Large intestine (tissue), 3 donors: ENCODE data around the gene PADI3. TPM values are rescaled to one million over a fixed set of nuclear protein-coding genes. Genes with fewer than 3 reads are reported as not detected.
A peak's percentile ranks its signal among the peaks of the same experiment; 100 is the strongest.
"Not testable (repeated sequence)": the region's sequence is repeated elsewhere in the genome, so short reads cannot be mapped to it uniquely, and the experiment has no call there.

Experiments used
- DNase-seq, 2 donors: peaks; one replicate each; pipeline versions ENCODE4 v3.0.0 to v3.0.0-alpha.2; 2013
- H3K27ac ChIP-seq: one replicate; pipeline ENCODE4 v1.5.1; 2013; ENCODE audit warnings: low read length
- H3K27me3 ChIP-seq: 2 replicates; pipeline ENCODE4 v1.6.1; 2013; ENCODE audit warnings: low read length; ENCODE audit not compliant: control insufficient read depth, insufficient read depth
- H3K36me3 ChIP-seq: 2 replicates; pipeline ENCODE4 v1.6.1; 2013; ENCODE audit warnings: low read length; ENCODE audit not compliant: control insufficient read depth, insufficient read depth
- H3K4me1 ChIP-seq: one replicate; pipeline ENCODE4 v1.6.1; 2013; ENCODE audit warnings: low read length; ENCODE audit not compliant: control insufficient read depth, insufficient read depth
- H3K4me3 ChIP-seq: one replicate; pipeline ENCODE4 v1.5.1; 2013; ENCODE audit warnings: low read length
- H3K9me3 ChIP-seq: one replicate; pipeline ENCODE4 v1.6.1; 2013; ENCODE audit warnings: mild to moderate bottlenecking, low read depth, low read length, moderate library complexity; ENCODE audit not compliant: control insufficient read depth
- WGBS: methylation state at CpG from one replicate; pipeline ENCODE4 v1.1.5; 2013; ENCODE audit warnings: low lambda C conversion rate; ENCODE audit not compliant: insufficient coverage; 5-methylcytosine and 5-hydroxymethylcytosine counted together
- polyA plus RNA-seq: library from polyadenylated mRNA; unstranded; fragments of 120-200 nt; gene quantifications from one replicate; pipeline ENCODE4 v1.2.1, GENCODE V29; 2013

The PADI3 gene
- polyA plus RNA-seq, 1 donor: not detected

- Histone ChIP-seq H3K27ac (no peak overlapping the region), H3K4me3 (no peak overlapping the region), H3K27me3 (peaks cover 10% of the 10 kb centered on the region), H3K9me3 (no peaks in the 10 kb centered on the region), H3K4me1 (peaks cover 4% of the 10 kb centered on the region), H3K36me3 (no peaks in the 10 kb centered on the region)
- WGBS: no CpG with 5 or more reads among the region's 1 CpG
- DNase-seq: peak; percentile 48 to 83
Measured at GRCh38 chr1:17239420-17239819, 9.5 kb upstream of the PADI3 start.

- H3K27ac ChIP-seq, H3K9me3 ChIP-seq, DNase-seq, H3K4me3 ChIP-seq, H3K27me3 ChIP-seq, H3K36me3 ChIP-seq, H3K4me1 ChIP-seq: not testable (repeated sequence)
- 74% methylated on average over 9 of the region's 28 CpGs for WGBS
Measured at GRCh38 chr1:17241011-17241779, 7.7 kb upstream of the PADI3 start.

- H3K27me3 ChIP-seq, H3K36me3 ChIP-seq, H3K9me3 ChIP-seq, DNase-seq, H3K4me3 ChIP-seq, H3K4me1 ChIP-seq, H3K27ac ChIP-seq: not testable (repeated sequence)
- WGBS: no CpG with 5 or more reads among the region's 11 CpGs
Measured at GRCh38 chr1:17241780-17242074, 7.2 kb upstream of the PADI3 start.

GRCh38 chr1:17243274-17243673 lies 5.6 kb upstream of the PADI3 start:
- no peak overlapping the region for H3K4me3 ChIP-seq
- no peaks in the 10 kb centered on the region for H3K4me1 ChIP-seq
- H3K36me3 ChIP-seq: no peaks in the 10 kb centered on the region
- peaks cover 12% of the 10 kb centered on the region for H3K27me3 ChIP-seq
- no CpG with 5 or more reads among the region's 1 CpG for WGBS
- H3K27ac ChIP-seq: no peak overlapping the region
- no peak for DNase-seq
- H3K9me3 ChIP-seq: no peaks in the 10 kb centered on the region

DNA sequence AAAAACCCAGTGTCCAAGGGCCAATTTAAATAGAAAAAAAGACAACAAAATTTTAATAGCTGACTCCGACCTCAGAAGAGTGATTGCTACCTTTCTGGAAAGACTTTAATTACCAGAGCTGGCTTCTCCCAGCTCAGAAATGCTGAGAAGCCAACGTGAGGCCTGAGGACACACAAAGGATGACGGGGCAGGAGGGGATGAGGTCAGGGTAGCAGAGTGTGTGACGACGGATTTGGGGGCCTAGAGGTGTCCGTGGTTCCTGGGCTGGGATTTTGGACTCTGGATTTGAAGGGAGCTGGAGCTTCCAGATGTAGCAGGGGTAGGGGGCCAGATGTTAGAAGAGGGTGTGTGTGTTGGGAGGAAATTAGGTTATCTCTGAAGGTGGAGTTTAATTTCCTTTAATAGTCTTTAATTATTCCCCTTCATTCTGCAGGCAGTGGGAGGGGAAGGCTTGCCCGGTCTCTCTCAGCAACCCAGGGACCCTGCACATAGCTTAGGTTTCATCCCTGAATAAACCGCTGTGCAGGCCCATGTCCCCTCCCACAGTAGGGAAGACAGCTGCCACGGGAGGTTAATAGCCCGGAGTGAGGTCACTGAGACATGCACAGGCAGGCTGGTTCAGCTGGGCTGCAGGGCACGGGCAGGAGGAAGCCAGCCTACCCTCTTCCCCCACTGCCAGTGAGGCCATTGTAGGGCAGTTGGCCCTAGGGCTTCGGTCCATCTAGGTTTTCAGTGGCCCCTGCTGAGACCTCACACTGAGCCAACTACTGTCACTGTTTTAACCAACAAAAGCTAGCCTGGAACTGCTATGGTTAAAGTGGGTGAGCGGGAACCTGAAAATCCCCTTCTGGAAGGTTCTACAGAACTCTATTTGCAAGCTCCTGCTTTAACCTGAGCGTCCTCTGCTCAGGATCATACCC lies 3.8 kb upstream of the PADI3 start:
- Histone ChIP-seq H3K4me3 (no peak overlapping the region), H3K4me1 (no peaks in the 10 kb centered on the region), H3K27ac (no peak overlapping the region), H3K36me3 (no peaks in the 10 kb centered on the region), H3K27me3 (peaks cover 8% of the 10 kb centered on the region), H3K9me3 (no peaks in the 10 kb centered on the region)
- DNase-seq: no peak
- WGBS: 40% methylated on average over 1 of the region's 14 CpGs

GRCh38 chr1:17245816-17246325 lies 3.0 kb upstream of the PADI3 start:
- Histone ChIP-seq H3K9me3 (no peaks in the 10 kb centered on the region), H3K4me1 (no peaks in the 10 kb centered on the region), H3K27ac (no peak overlapping the region), H3K27me3 (peaks cover 5% of the 10 kb centered on the region), H3K4me3 (no peak overlapping the region), H3K36me3 (no peaks in the 10 kb centered on the region)
- no CpG with 5 or more reads among the region's 7 CpGs for WGBS
- DNase-seq: no peak

- no CpG with 5 or more reads among the region's 2 CpGs for WGBS
- H3K4me1 ChIP-seq: no peaks in the 10 kb centered on the region
- no peaks in the 10 kb centered on the region for H3K9me3 ChIP-seq
- no peak overlapping the region for H3K27ac ChIP-seq
- peaks cover 3% of the 10 kb centered on the region for H3K27me3 ChIP-seq
- H3K36me3 ChIP-seq: no peaks in the 10 kb centered on the region
- H3K4me3 ChIP-seq: no peak overlapping the region
- no peak for DNase-seq
Measured at GRCh38 chr1:17246971-17247370, 1.9 kb upstream of the PADI3 start.

DNA sequence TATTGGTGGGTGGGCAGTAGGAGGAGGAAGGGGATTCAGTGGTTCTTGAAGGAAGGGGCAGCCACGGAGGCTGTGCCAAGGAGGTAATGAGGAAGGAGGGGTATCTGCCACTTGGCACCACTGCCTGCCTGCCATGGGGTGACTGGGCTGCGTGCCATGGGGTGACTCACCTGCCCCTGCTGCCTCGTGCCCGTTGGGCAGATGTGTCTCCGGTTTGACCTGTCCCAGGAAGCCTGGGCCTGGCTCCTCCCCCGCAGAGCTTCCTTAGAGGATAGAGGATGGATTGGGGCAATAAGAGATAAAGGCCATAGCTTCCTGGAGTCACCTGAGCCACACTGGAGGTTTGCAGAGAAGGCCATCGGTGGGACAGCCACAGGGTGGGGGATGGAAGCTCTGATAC lies 1.7 kb downstream of the PADI3 start:
- H3K36me3 ChIP-seq: no peaks in the 10 kb centered on the region
- no peak overlapping the region for H3K27ac ChIP-seq
- H3K9me3 ChIP-seq: no peaks in the 10 kb centered on the region
- H3K4me3 ChIP-seq: no peak overlapping the region
- DNase-seq: peak in 1 of 2 donors; percentile 31
- no CpG with 5 or more reads among the region's 7 CpGs for WGBS
- H3K4me1 ChIP-seq: no peaks in the 10 kb centered on the region
- peaks cover 3% of the 10 kb centered on the region for H3K27me3 ChIP-seq

- Histone ChIP-seq H3K27me3 (peaks cover 3% of the 10 kb centered on the region), H3K36me3 (no peaks in the 10 kb centered on the region), H3K4me3 (no peak overlapping the region), H3K9me3 (no peaks in the 10 kb centered on the region), H3K27ac (no peak overlapping the region), H3K4me1 (no peaks in the 10 kb centered on the region)
- no CpG with 5 or more reads among the region's 5 CpGs for WGBS
- DNase-seq: no peak
Measured at GRCh38 chr1:17251246-17251645, 2.3 kb downstream of the PADI3 start.

- Histone ChIP-seq H3K4me3 (no peak overlapping the region), H3K36me3 (no peaks in the 10 kb centered on the region), H3K27ac (no peak overlapping the region), H3K27me3 (peaks cover 3% of the 10 kb centered on the region), H3K4me1 (no peaks in the 10 kb centered on the region), H3K9me3 (no peaks in the 10 kb centered on the region)
- no peak for DNase-seq
- no CpG with 5 or more reads among the region's 3 CpGs for WGBS
Measured at GRCh38 chr1:17251701-17252376, 2.9 kb downstream of the PADI3 start.
